Activated CD8-positive, alpha-beta memory T cell treated with anti-CD3 and anti-CD28 coated beads, Interleukin-2, amount 50 U/mL, for 4 hours (primary cell): ENCODE data around the gene A3GALT2.

ENCODE experiments used
- DNase-seq: peaks from one replicate; pipeline ENCODE4 v3.0.0-alpha.2; 2020

Gene A3GALT2

GRCh38 chr1:33330906-33331305 is 10.0 kb upstream of the A3GALT2 start:
- DNase-seq, result no peak

GRCh38 chr1:33330361-33330890 is 9.5 kb upstream of the A3GALT2 start:
- no peak for DNase-seq

GRCh38 chr1:33329600-33330305 is 8.9 kb upstream of the A3GALT2 start:
- no peak for DNase-seq

- no peak for DNase-seq
Observed at GRCh38 chr1:33328817-33329216, 7.9 kb upstream of the A3GALT2 start.

GRCh38 chr1:33327587-33328325 is 6.9 kb upstream of the A3GALT2 start:
- no peak for DNase-seq

- no peak for DNase-seq
Observed at GRCh38 chr1:33326785-33327184, 5.9 kb upstream of the A3GALT2 start.

- DNase-seq, result no peak
Observed at GRCh38 chr1:33324677-33325575, 4.0 kb upstream of the A3GALT2 start.

- no peak for DNase-seq
Observed at GRCh38 chr1:33323663-33324477, 3.0 kb upstream of the A3GALT2 start.

- no peak for DNase-seq
Observed at GRCh38 chr1:33322870-33323585, 2.1 kb upstream of the A3GALT2 start.

GRCh38 chr1:33322109-33322508 is 1.2 kb upstream of the A3GALT2 start:
- DNase-seq, result no peak

GRCh38 chr1:33321178-33321577 is 280 bp upstream of the A3GALT2 start:
- DNase-seq, result no peak

- no peak for DNase-seq
Observed at GRCh38 chr1:33319949-33320618, 814 bp downstream of the A3GALT2 start.

- no peak for DNase-seq
Observed at GRCh38 chr1:33319186-33319948, 1.5 kb downstream of the A3GALT2 start.

- DNase-seq, result no peak
Observed at GRCh38 chr1:33317946-33318345, 3.0 kb downstream of the A3GALT2 start.

GRCh38 chr1:33317354-33317753 is 3.5 kb downstream of the A3GALT2 start:
- no peak for DNase-seq

GRCh38 chr1:33316601-33317000 is 4.3 kb downstream of the A3GALT2 start:
- DNase-seq, result no peak

- no peak for DNase-seq
Observed at GRCh38 chr1:33314416-33314815, 6.5 kb downstream of the A3GALT2 start.

- DNase-seq, result no peak
Observed at GRCh38 chr1:33312413-33312749, 8.5 kb downstream of the A3GALT2 start.

GRCh38 chr1:33311706-33312412 is 9.0 kb downstream of the A3GALT2 start:
- no peak for DNase-seq

- no peak for DNase-seq
Observed at GRCh38 chr1:33310702-33311101, 10.2 kb downstream of the A3GALT2 start.
